WERI-Rb-1 (cell line): ENCODE measurements around the gene UIMC1.
"Not testable (repeated sequence)": the region's sequence is repeated elsewhere in the genome, so short reads cannot be mapped to it uniquely, and the experiment has no call there.

Experiments used
- DNase-seq: peaks from one replicate; pipeline ENCODE4 v3.0.0-alpha.2; 2020
- H3K27ac ChIP-seq: fragments of 250-450 bp; sonication (Bioruptor Pico); 2 replicates; pipeline ENCODE4 v1.5.1; 2020; ENCODE audit warnings: mild to moderate bottlenecking, moderate library complexity
- H3K27me3 ChIP-seq: fragments of 250-450 bp; sonication (Bioruptor Pico); 2 replicates; pipeline ENCODE4 v1.5.1; 2021; ENCODE audit warnings: mild to moderate bottlenecking, low read depth, moderate library complexity; ENCODE audit not compliant: insufficient read depth, severe bottlenecking
- H3K36me3 ChIP-seq: fragments of 250-450 bp; sonication (Bioruptor Pico); 2 replicates; pipeline ENCODE4 v1.5.1; 2020; ENCODE audit warnings: mild to moderate bottlenecking, moderate library complexity
- H3K4me3 ChIP-seq: 2 replicates; pipeline ENCODE4 v1.5.1; 2011; ENCODE audit warnings: low read depth, mild to moderate bottlenecking, control low read depth, low read length
- H3K9me3 ChIP-seq: fragments of 250-450 bp; sonication (Bioruptor Pico); 2 replicates; pipeline ENCODE4 v1.5.1; 2021; ENCODE audit warnings: mild to moderate bottlenecking, moderate library complexity; ENCODE audit not compliant: severe bottlenecking
- CTCF ChIP-seq: IDR thresholded peaks from 2 replicates; pipeline ENCODE4 v1.5.1; 2011; ENCODE audit warnings: low read depth, mild to moderate bottlenecking, control low read depth, inconsistent platforms, low read length

UIMC1 gene

DNA sequence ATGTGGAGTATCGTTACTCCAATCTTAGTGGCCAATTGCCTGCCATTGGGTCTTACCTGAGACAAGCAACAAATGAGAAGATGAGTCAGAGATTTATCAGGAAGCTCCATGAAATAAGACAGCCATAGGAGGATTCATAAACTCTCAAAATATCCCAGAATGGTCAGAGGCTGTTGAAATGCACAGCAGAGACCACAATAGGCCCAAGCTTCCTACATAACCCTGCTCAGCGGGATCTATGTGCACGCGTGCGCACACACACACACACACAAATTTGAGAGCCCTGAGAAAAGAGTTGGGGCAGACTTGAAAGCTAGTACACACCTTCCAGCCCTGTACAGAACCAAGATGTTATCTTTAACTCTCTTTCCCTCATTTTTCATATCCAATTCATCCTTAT, 9.8 kb downstream of the UIMC1 start:
- no peak for TF ChIP-seq CTCF

GRCh38 chr5:176995896-176996767, 10.4 kb downstream of the UIMC1 start:
- no peaks in the 10 kb centered on the region for H3K9me3 ChIP-seq
- no peak overlapping the region for H3K4me3 ChIP-seq
- no peaks in the 10 kb centered on the region for H3K36me3 ChIP-seq
- TF ChIP-seq CTCF, result no peak
- no peak overlapping the region for H3K27ac ChIP-seq
- H3K27me3 ChIP-seq, result no peaks in the 10 kb centered on the region
- DNase-seq, result no peak

More for the DNA sequence above, 9.8 kb downstream of the UIMC1 start:
- no peak for DNase-seq
- H3K36me3 ChIP-seq, result no peaks in the 10 kb centered on the region
- H3K9me3 ChIP-seq, result no peaks in the 10 kb centered on the region
- H3K27ac ChIP-seq, result no peak overlapping the region
- H3K27me3 ChIP-seq, result no peaks in the 10 kb centered on the region
- no peak overlapping the region for H3K4me3 ChIP-seq

GRCh38 chr5:176995122-176995490, 11.5 kb downstream of the UIMC1 start:
- no peak for TF ChIP-seq CTCF
- DNase-seq, result no peak
- H3K27me3 ChIP-seq, result no peaks in the 10 kb centered on the region
- H3K4me3 ChIP-seq, result no peak overlapping the region
- no peak overlapping the region for H3K27ac ChIP-seq
- H3K9me3 ChIP-seq, result no peaks in the 10 kb centered on the region
- no peaks in the 10 kb centered on the region for H3K36me3 ChIP-seq

DNA sequence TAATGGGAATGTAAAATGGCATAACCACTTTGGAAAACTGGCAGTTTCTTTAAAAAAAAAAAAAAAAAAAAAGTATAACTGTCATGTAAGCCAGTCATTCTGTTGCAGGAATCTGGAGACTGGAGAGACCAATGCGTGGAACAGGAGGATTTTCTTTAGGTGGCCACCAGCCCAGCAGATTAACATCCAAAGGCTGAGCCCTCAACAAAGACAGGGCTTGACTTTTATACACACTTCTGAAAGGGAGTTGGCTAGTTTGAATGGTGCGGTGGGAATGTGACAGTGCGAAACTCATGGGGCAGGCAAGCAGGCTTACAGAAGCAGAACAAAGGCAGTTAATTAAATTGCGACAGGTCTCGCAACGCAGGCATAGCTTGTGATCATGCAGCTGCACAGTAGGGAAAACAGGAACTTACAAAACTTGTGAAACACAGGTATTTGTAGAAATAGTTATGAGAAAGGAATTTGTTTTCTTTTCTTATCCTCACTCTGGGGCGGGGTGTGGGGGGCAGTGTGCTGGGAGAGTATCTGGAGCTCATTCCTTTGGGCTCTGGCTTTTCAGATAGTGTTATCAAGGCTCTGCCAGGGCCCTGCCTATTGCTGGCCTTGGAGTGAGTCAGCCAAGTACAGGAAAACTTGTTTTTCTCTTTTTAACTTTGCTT, 12.0 kb downstream of the UIMC1 start:
- Histone ChIP-seq H3K27me3 (no peaks in the 10 kb centered on the region), H3K27ac (no peak overlapping the region), H3K9me3 (no peaks in the 10 kb centered on the region), H3K36me3 (no peaks in the 10 kb centered on the region), H3K4me3 (no peak overlapping the region)
- TF ChIP-seq CTCF, result no peak
- no peak for DNase-seq

- not testable (repeated sequence) for H3K27me3 ChIP-seq, H3K9me3 ChIP-seq, H3K36me3 ChIP-seq, H3K27ac ChIP-seq, H3K4me3 ChIP-seq, DNase-seq
Observed at GRCh38 chr5:176993081-176993480, 13.5 kb downstream of the UIMC1 start.

- Histone ChIP-seq H3K36me3 (no peaks in the 10 kb centered on the region), H3K27ac (no peak overlapping the region), H3K27me3 (no peaks in the 10 kb centered on the region), H3K4me3 (no peak overlapping the region), H3K9me3 (no peaks in the 10 kb centered on the region)
- no peak for TF ChIP-seq CTCF
- no peak for DNase-seq
Observed at GRCh38 chr5:176987583-176987982, 19.0 kb downstream of the UIMC1 start.
